GM18507 (cell line): ENCODE data around the gene TMEM130.
A peak's percentile ranks its signal among the peaks of the same experiment; 100 is the strongest.

Source experiments
- DNase-seq: peaks from one replicate; pipeline ENCODE4 v3.0.0; 2011; ENCODE audit warnings: low read depth; ENCODE audit not compliant: insufficient read length; ENCODE audit errors: extremely low spot score
- FAIRE-seq: peaks from 2 replicates; lab custom pipeline; 2011; peaks lifted over from hg19 to GRCh38; lab: Jason Lieb, UNC

Gene TMEM130

GRCh38 chr7:98816967-98817710, 52.7 kb downstream of the TMEM130 start:
- FAIRE-seq = no peak
- no peak for DNase-seq

GRCh38 chr7:98816241-98816640, 53.6 kb downstream of the TMEM130 start:
- FAIRE-seq (no peak), DNase-seq (no peak)

GRCh38 chr7:98815313-98815712, 54.5 kb downstream of the TMEM130 start:
- DNase-seq (no peak), FAIRE-seq (no peak)

- FAIRE-seq (no peak), DNase-seq (no peak)
Measured at GRCh38 chr7:98811299-98811698, 58.5 kb downstream of the TMEM130 start.

GRCh38 chr7:98810153-98810802, 59.5 kb downstream of the TMEM130 start:
- DNase-seq (no peak), FAIRE-seq (no peak)

GRCh38 chr7:98808751-98809460, 60.9 kb downstream of the TMEM130 start:
- DNase-seq = no peak
- no peak for FAIRE-seq

- DNase-seq (no peak), FAIRE-seq (no peak)
Measured at GRCh38 chr7:98807068-98808048, 62.5 kb downstream of the TMEM130 start.

- DNase-seq (no peak), FAIRE-seq (no peak)
Measured at GRCh38 chr7:98805956-98806838, 63.6 kb downstream of the TMEM130 start.

- FAIRE-seq (peak; percentile 47), DNase-seq (no peak)
Measured at GRCh38 chr7:98802781-98803110, 67.1 kb downstream of the TMEM130 start.

GRCh38 chr7:98802088-98802780, 67.6 kb downstream of the TMEM130 start:
- DNase-seq (peak; percentile 70), FAIRE-seq (peak; percentile 96)

GRCh38 chr7:98800996-98801395, 68.8 kb downstream of the TMEM130 start:
- no peak for FAIRE-seq
- no peak for DNase-seq

GRCh38 chr7:98797150-98797549, 72.7 kb downstream of the TMEM130 start:
- FAIRE-seq (no peak), DNase-seq (no peak)
